ENCODE measurements around the gene ACTL7B. TPM values are rescaled to one million over a fixed set of nuclear protein-coding genes. Genes with fewer than 3 reads are reported as not detected.

ACTL7B gene
- total and polyA plus RNA-seq, 10 of the 15 experiments (the other 5 are each of a cell fraction or from before 2014, with no cell fraction given): not detected

DNA sequence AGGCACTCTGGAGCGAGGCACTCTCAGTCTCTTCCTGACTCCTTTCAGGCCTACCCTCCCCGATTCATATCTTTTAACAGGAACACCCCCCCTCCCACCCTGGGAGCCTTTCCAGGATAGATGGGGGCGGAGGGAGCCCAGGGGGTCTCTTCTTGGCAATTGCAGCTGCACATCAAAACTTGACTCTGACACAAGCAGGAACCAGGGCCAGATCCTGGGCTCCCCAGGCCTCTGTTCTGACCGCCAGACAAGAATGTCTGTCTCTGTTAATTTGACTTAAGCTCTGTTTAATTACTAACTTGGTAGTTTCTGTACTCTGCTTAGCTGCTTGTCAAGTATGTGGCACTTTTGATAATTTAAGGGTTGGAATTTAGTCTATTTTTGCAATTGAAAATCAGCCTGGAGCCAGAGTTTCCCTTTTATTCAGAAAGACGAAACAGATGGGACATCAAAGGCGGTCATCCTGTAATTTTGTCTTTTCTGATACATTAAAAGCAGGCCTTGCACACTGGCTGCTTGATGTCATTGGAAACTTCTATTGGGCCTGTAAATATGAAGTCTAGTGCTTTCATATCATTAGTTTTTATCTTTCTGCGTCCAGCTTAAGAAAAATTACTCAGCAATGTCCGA, 43.3 kb downstream of the ACTL7B start:
- no peak overlapping the region for H3K4me2 ChIP-seq (ENCODE audit: control insufficient read depth, insufficient read depth)
- ChIA-PET POLR2A (no interaction called here), CTCF (interaction anchor here (0.6 kb wide), 1 partner anchor 13 kb away, joined by 3 read pairs; no protein-coding TSS in a partner anchor), SMC1A (ENCODE audit: uncharacterized antibody, unreplicated experiment) (no interaction called here), RAD21 (ENCODE audit: unreplicated experiment) (no interaction called here)
- DNase-seq (ENCODE audit: low read depth, low spot score): no peak
- H3K27ac ChIP-seq (ENCODE audit: control insufficient read depth, insufficient read depth): no peak overlapping the region
- H2AFZ ChIP-seq (ENCODE audit: control insufficient read depth, low read depth, low read length): no peak overlapping the region
- WGBS (ENCODE audit: insufficient coverage, insufficient replicate concordance, low lambda C conversion rate, missing lambda C conversion rate): 33% methylated on average over 7 of the region's 8 CpGs
- no peak overlapping the region for H3K9ac ChIP-seq (ENCODE audit: control insufficient read depth, insufficient read depth, low read length)
- H4K20me1 ChIP-seq (ENCODE audit: control insufficient read depth, insufficient read depth): no peaks in the 10 kb centered on the region
- no peak overlapping the region for H3K4me3 ChIP-seq
- TF ChIP-seq MYC (IDR thresholded peaks at IDR 0.05; ENCODE audit: insufficient read depth, insufficient read length, insufficient replicate concordance, low read length, severe bottlenecking) (no peak), FOXM1 (IDR thresholded peaks at IDR 0.05; ENCODE audit: low read depth, low read length) (no peak), DPF2 (IDR thresholded peaks at IDR 0.05) (no peak), MTA2 (IDR thresholded peaks at IDR 0.05; ENCODE audit: low read depth) (no peak), RB1 (IDR thresholded peaks at IDR 0.05; ENCODE audit: borderline replicate concordance) (no peak), YBX1 (IDR thresholded peaks at IDR 0.05) (no peak), RAD51 (IDR thresholded peaks at IDR 0.05) (no peak), SMC3 (IDR thresholded peaks at IDR 0.05; ENCODE audit: borderline replicate concordance, low read length) (no peak), IKZF1 (conservative IDR thresholded peaks at IDR 0.05) (no peak), MEF2B (IDR thresholded peaks at IDR 0.05; ENCODE audit: partially characterized antibody, poor library complexity, severe bottlenecking) (no peak), PML (IDR thresholded peaks at IDR 0.05; ENCODE audit: low read length) (no peak), SMARCA5 (IDR thresholded peaks at IDR 0.05) (no peak), GATAD2B (conservative IDR thresholded peaks at IDR 0.05; ENCODE audit: low read depth) (no peak)
- TF ChIP-seq, protein P1, sequence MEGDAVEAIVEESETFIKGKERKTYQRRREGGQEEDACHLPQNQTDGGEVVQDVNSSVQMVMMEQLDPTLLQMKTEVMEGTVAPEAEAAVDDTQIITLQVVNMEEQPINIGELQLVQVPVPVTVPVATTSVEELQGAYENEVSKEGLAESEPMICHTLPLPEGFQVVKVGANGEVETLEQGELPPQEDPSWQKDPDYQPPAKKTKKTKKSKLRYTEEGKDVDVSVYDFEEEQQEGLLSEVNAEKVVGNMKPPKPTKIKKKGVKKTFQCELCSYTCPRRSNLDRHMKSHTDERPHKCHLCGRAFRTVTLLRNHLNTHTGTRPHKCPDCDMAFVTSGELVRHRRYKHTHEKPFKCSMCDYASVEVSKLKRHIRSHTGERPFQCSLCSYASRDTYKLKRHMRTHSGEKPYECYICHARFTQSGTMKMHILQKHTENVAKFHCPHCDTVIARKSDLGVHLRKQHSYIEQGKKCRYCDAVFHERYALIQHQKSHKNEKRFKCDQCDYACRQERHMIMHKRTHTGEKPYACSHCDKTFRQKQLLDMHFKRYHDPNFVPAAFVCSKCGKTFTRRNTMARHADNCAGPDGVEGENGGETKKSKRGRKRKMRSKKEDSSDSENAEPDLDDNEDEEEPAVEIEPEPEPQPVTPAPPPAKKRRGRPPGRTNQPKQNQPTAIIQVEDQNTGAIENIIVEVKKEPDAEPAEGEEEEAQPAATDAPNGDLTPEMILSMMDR (IDR thresholded peaks at IDR 0.05 in 2 of 3, conservative IDR thresholded peaks at IDR 0.05 in 1 of 3; ENCODE audit: control insufficient read depth in 2 of 3, extremely low read depth in 1 of 3, insufficient read depth in 1 of 3, low read depth in 3 of 3, low read length in 3 of 3): no peak
- TF ChIP-seq, protein P2, sequence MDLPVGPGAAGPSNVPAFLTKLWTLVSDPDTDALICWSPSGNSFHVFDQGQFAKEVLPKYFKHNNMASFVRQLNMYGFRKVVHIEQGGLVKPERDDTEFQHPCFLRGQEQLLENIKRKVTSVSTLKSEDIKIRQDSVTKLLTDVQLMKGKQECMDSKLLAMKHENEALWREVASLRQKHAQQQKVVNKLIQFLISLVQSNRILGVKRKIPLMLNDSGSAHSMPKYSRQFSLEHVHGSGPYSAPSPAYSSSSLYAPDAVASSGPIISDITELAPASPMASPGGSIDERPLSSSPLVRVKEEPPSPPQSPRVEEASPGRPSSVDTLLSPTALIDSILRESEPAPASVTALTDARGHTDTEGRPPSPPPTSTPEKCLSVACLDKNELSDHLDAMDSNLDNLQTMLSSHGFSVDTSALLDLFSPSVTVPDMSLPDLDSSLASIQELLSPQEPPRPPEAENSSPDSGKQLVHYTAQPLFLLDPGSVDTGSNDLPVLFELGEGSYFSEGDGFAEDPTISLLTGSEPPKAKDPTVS (IDR thresholded peaks at IDR 0.05; ENCODE audit: low read depth, low read length): no peak
- TF ChIP-seq, protein P3, sequence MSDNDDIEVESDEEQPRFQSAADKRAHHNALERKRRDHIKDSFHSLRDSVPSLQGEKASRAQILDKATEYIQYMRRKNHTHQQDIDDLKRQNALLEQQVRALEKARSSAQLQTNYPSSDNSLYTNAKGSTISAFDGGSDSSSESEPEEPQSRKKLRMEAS (IDR thresholded peaks at IDR 0.05; ENCODE audit: low read depth, low read length): no peak
- TF ChIP-seq, protein P4, sequence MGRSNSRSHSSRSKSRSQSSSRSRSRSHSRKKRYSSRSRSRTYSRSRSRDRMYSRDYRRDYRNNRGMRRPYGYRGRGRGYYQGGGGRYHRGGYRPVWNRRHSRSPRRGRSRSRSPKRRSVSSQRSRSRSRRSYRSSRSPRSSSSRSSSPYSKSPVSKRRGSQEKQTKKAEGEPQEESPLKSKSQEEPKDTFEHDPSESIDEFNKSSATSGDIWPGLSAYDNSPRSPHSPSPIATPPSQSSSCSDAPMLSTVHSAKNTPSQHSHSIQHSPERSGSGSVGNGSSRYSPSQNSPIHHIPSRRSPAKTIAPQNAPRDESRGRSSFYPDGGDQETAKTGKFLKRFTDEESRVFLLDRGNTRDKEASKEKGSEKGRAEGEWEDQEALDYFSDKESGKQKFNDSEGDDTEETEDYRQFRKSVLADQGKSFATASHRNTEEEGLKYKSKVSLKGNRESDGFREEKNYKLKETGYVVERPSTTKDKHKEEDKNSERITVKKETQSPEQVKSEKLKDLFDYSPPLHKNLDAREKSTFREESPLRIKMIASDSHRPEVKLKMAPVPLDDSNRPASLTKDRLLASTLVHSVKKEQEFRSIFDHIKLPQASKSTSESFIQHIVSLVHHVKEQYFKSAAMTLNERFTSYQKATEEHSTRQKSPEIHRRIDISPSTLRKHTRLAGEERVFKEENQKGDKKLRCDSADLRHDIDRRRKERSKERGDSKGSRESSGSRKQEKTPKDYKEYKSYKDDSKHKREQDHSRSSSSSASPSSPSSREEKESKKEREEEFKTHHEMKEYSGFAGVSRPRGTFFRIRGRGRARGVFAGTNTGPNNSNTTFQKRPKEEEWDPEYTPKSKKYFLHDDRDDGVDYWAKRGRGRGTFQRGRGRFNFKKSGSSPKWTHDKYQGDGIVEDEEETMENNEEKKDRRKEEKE (IDR thresholded peaks at IDR 0.05): no peak
- H3K27me3 ChIP-seq (replicated peaks in 1 of 2; ENCODE audit: control insufficient read depth in 2 of 2, insufficient read depth in 2 of 2, low read length in 1 of 2): 0 out of 4 replicates have a peak, but pooled peaks cover 0 to 1% of the 10 kb centered on the region in 2 experiments
- no peaks in the 10 kb centered on the region for H3K79me2 ChIP-seq (ENCODE audit: control insufficient read depth, insufficient read depth, low read length)
- BruUV-seq (replicated peaks): no TSS peak
- H3K36me3 ChIP-seq (ENCODE audit: control insufficient read depth in 2 of 2, insufficient read depth in 2 of 2, low read length in 1 of 2): no peaks in the 10 kb centered on the region
- in situ Hi-C loops (cut with MboI) (no loop called here), intact Hi-C loops (cut with micrococcal nuclease; ENCODE audit: unreplicated experiment) (no loop called here)
- no peaks in the 10 kb centered on the region for H3K9me3 ChIP-seq (replicated peaks; ENCODE audit: control insufficient read depth, insufficient read depth, low read length)
- no peak for FAIRE-seq
- no peaks in the 10 kb centered on the region; the same call in 1 of the 2 replicates for H3K4me1 ChIP-seq (ENCODE audit: control insufficient read depth, insufficient read depth, low read length)
- ATAC-seq: no peak
